B cell (primary cell): ENCODE data around the gene CGNL1.

Experiments used
- CTCF ChIP-seq: fragments of 200-600 bp; IDR thresholded peaks from one replicate; pipeline ENCODE4 v1.8.0; 2022; ENCODE audit warnings: antibody characterized with exemption, mild to moderate bottlenecking
- EZH2 ChIP-seq: IDR thresholded peaks from 2 replicates; pipeline ENCODE4 v1.6.1; 2012; ENCODE audit warnings: borderline replicate concordance, low read depth, mild to moderate bottlenecking, moderate library complexity, low read length; ENCODE audit not compliant: insufficient read depth, poor library complexity, severe bottlenecking

- TF ChIP-seq CTCF (no peak), EZH2 (no peak)
Measured at GRCh38 chr15:57398336-57398735, 22.0 kb downstream of the CGNL1 start.
